Vagina (tissue), 2 donors: Measurements from ENCODE around the gene SAT1. TPM values are rescaled to one million over a fixed set of nuclear protein-coding genes. Genes with fewer than 3 reads are reported as not detected.

ENCODE experiments used
- DNase-seq, 2 donors: peaks; one replicate each; pipeline ENCODE4 v3.0.0-alpha.2; 2017; ENCODE audit errors: extremely low spot score in 2 of 2
- H3K27ac ChIP-seq: fragments of 200-600 bp; sonication (generic); one replicate; pipeline ENCODE4 v1.5.1; 2019
- H3K27me3 ChIP-seq: fragments of 200-600 bp; sonication (generic); one replicate; pipeline ENCODE4 v1.5.1; 2019
- H3K36me3 ChIP-seq, 2 donors: fragments of 200-600 bp; sonication (generic); one replicate each; pipeline ENCODE4 v1.5.1; 2017 to 2019
- H3K4me1 ChIP-seq: fragments of 200-600 bp; sonication (generic); one replicate; pipeline ENCODE4 v1.5.1; 2019
- H3K4me3 ChIP-seq, 2 donors: fragments of 200-600 bp; sonication (generic); 1 replicate in 1 of 2; 2 replicates in 1 of 2; pipeline ENCODE4 v1.5.1; 2016 to 2019
- H3K9me3 ChIP-seq: fragments of 200-600 bp; sonication (generic); one replicate; pipeline ENCODE4 v1.5.1; 2019
- CTCF ChIP-seq, 3 experiments: fragments of 450-650 bp in 2 of 3; fragments of 200-600 bp in 1 of 3; sonication (generic) in 1 of 3; IDR thresholded peaks; one replicate each; pipeline ENCODE4 v1.5.1; 2017 to 2019; ENCODE audit warnings: antibody characterized with exemption in 3 of 3, mild to moderate bottlenecking in 2 of 3, moderate library complexity in 2 of 3
- POLR2A ChIP-seq, 2 donors: fragments of 450-650 bp; IDR thresholded peaks; one replicate each; pipeline ENCODE4 v1.6.1; 2017; ENCODE audit warnings: antibody characterized with exemption in 2 of 2, mild to moderate bottlenecking in 2 of 2, moderate library complexity in 2 of 2
- POLR2AphosphoS5 ChIP-seq, 2 donors: sonication (generic); formaldehyde crosslinking; IDR thresholded peaks; one replicate each; pipeline ENCODE4 v1.9.0; 2017; ENCODE audit warnings: antibody characterized with exemption in 2 of 2, mild to moderate bottlenecking in 2 of 2, low read depth in 1 of 2; ENCODE audit not compliant: insufficient read depth in 1 of 2
- intact Hi-C: fragments of 100-400 bp; cut with DNase I; formaldehyde crosslinking; loops from one replicate; pipeline ENCODE4 v1.15.1; 2023
- total RNA-seq: library from RNA; depleted of rRNA; stranded (reverse); fragments of >200 nt; gene quantifications from one replicate; pipeline ENCODE4 v1.2.3, GENCODE V29; 2016

The SAT1 gene
- total RNA-seq, 1 donor from 2014 or later = 389 TPM

GRCh38 chrX:23787745-23788118, 4.8 kb downstream of the SAT1 start:
- no peaks in the 10 kb centered on the region for H3K9me3 ChIP-seq
- no peak for DNase-seq
- no peak overlapping the region for H3K4me3 ChIP-seq
- no peaks in the 10 kb centered on the region for H3K36me3 ChIP-seq
- TF ChIP-seq POLR2AphosphoS5 (IDR thresholded peaks at IDR 0.05; ENCODE audit: insufficient read depth in 1 of 2, low read depth in 1 of 2) (no peak), POLR2A (IDR thresholded peaks at IDR 0.05) (no peak), CTCF (IDR thresholded peaks at IDR 0.05) (no peak)
- H3K27ac ChIP-seq = no peak overlapping the region
- H3K4me1 ChIP-seq = no peaks in the 10 kb centered on the region
- no peaks in the 10 kb centered on the region for H3K27me3 ChIP-seq
- intact Hi-C loops = no loop called here

DNA sequence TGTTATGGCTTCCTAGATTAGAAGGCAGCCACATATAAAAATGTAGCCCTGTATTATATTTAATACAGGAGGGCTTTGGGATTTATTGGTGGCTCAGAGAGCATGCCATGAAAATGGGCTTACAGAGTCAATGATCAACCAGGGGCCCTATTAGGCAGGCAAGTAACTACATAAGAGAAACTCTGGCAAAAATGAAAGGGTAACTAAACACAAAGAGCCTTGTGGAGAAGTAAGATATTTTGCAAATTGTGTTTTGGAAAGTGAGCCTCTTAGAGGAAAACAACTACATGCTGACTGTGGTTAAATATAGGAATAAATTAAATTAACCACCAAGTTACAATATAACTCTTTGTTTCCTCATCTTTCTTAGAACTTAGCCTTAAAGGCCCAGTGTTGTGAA, 5.5 kb downstream of the SAT1 start:
- Histone ChIP-seq H3K9me3 (no peaks in the 10 kb centered on the region), H3K27me3 (no peaks in the 10 kb centered on the region), H3K4me1 (no peaks in the 10 kb centered on the region), H3K36me3 (no peaks in the 10 kb centered on the region), H3K27ac (no peak overlapping the region), H3K4me3 (no peak overlapping the region)
- no peak for TF ChIP-seq POLR2AphosphoS5 (IDR thresholded peaks at IDR 0.05; ENCODE audit: insufficient read depth in 1 of 2, low read depth in 1 of 2)
- TF ChIP-seq CTCF (IDR thresholded peaks at IDR 0.05) = no peak
- TF ChIP-seq POLR2A (IDR thresholded peaks at IDR 0.05) = no peak
- intact Hi-C loops = no loop called here
- DNase-seq = no peak

GRCh38 chrX:23788946-23789345, 6.0 kb downstream of the SAT1 start:
- DNase-seq = no peak
- TF ChIP-seq POLR2A (IDR thresholded peaks at IDR 0.05) (no peak), CTCF (IDR thresholded peaks at IDR 0.05) (no peak), POLR2AphosphoS5 (IDR thresholded peaks at IDR 0.05; ENCODE audit: insufficient read depth in 1 of 2, low read depth in 1 of 2) (no peak)
- H3K4me1 ChIP-seq = no peaks in the 10 kb centered on the region
- H3K4me3 ChIP-seq = no peak overlapping the region
- H3K27ac ChIP-seq = no peak overlapping the region
- no peaks in the 10 kb centered on the region for H3K9me3 ChIP-seq
- H3K27me3 ChIP-seq = no peaks in the 10 kb centered on the region
- no peaks in the 10 kb centered on the region for H3K36me3 ChIP-seq
- intact Hi-C loops = no loop called here

DNA sequence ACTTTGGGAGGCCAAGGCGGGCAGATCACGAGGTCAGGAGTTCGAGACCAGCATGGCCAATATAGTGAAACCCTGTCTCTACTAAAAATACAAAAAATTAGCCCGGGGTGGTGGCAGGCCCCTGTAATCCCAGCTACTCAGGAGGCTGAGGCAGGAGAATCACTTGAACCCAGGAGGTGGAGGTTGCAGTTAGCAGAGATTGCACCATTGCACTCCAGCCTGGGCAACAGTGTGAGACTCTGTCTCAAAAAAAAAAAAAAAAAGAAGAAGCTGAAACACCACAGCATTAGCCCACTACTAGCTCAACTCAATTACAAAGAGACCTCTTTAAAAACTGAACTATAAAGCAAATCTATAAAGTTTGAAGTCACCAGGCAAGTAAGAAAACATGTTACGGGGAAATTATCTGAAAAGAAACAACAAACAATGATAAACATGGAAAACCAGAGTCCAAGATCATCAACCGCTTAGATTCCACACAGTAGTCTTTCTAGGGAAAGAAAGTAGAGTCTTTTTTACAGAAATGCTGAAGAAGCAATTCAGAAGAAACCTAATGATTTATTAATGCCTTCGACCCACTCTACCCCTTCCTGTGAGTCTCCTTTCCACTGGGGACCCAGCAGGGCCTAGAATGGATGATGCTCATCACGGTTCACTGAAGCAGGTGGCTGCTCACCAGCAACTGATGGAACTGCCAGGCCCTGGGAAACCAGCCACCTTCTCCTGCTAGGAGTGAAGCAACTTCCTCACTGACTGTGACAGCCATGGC, 6.6 kb downstream of the SAT1 start:
- H3K4me1 ChIP-seq = no peaks in the 10 kb centered on the region
- TF ChIP-seq POLR2AphosphoS5 (IDR thresholded peaks at IDR 0.05; ENCODE audit: insufficient read depth in 1 of 2, low read depth in 1 of 2) (no peak), POLR2A (IDR thresholded peaks at IDR 0.05) (no peak)
- H3K9me3 ChIP-seq = no peaks in the 10 kb centered on the region
- no peaks in the 10 kb centered on the region for H3K36me3 ChIP-seq
- DNase-seq = no peak
- H3K27me3 ChIP-seq = no peaks in the 10 kb centered on the region
- H3K27ac ChIP-seq = no peak overlapping the region
- intact Hi-C loops = no loop called here
- no peak overlapping the region for H3K4me3 ChIP-seq

- Histone ChIP-seq H3K4me1 (no peaks in the 10 kb centered on the region), H3K9me3 (no peaks in the 10 kb centered on the region), H3K27me3 (no peaks in the 10 kb centered on the region), H3K4me3 (no peak overlapping the region), H3K36me3 (no peaks in the 10 kb centered on the region), H3K27ac (no peak overlapping the region)
- intact Hi-C loops = no loop called here
- no peak for DNase-seq
- TF ChIP-seq POLR2A (IDR thresholded peaks at IDR 0.05) (no peak), POLR2AphosphoS5 (IDR thresholded peaks at IDR 0.05; ENCODE audit: insufficient read depth in 1 of 2, low read depth in 1 of 2) (no peak), CTCF (IDR thresholded peaks at IDR 0.05) (no peak)
Measured at GRCh38 chrX:23790155-23790497, 7.2 kb downstream of the SAT1 start.
